Stomach (tissue), 9 donors: Measurements from ENCODE around the gene RTL10. TPM values are rescaled to one million over a fixed set of nuclear protein-coding genes. Genes with fewer than 3 reads are reported as not detected.

ENCODE experiments used
- DNase-seq, 2 donors: peaks; one replicate each; pipeline versions ENCODE4 v3.0.0 to v3.0.0-alpha.2; 2013 to 2019
- H3K27ac ChIP-seq, 5 donors: fragments of 200-600 bp in 4 of 5; sonication (generic) in 4 of 5; one replicate each; pipeline ENCODE4 v1.5.1; 2013 to 2019; ENCODE audit warnings: mild to moderate bottlenecking in 1 of 5, moderate library complexity in 1 of 5
- H3K27me3 ChIP-seq, 3 donors: fragments of 200-600 bp; sonication (generic); one replicate each; pipeline ENCODE4 v1.5.1; 2017 to 2019; ENCODE audit warnings: mixed run types in 1 of 3
- H3K36me3 ChIP-seq, 4 donors: fragments of 200-600 bp; sonication (generic); 1 replicate in 3 of 4; 2 replicates in 1 of 4; pipeline ENCODE4 v1.5.1; 2016 to 2019
- H3K4me1 ChIP-seq, 4 donors: fragments of 200-600 bp; sonication (generic); one replicate each; pipeline ENCODE4 v1.5.1; 2016 to 2019
- H3K4me3 ChIP-seq, 4 donors: fragments of 200-600 bp; sonication (generic) in 3 of 4; one replicate each; pipeline ENCODE4 v1.5.1; 2016 to 2019; ENCODE audit warnings: mild to moderate bottlenecking in 1 of 4
- H3K9me3 ChIP-seq, 4 donors: fragments of 200-600 bp; sonication (generic); one replicate each; pipeline ENCODE4 v1.5.1; 2016 to 2019
- CTCF ChIP-seq, 7 experiments: fragments of 450-650 bp in 4 of 7; fragments of 200-600 bp in 3 of 7; sonication (generic) in 3 of 7; IDR thresholded peaks; one replicate each; pipeline ENCODE4 v1.5.1; 2016 to 2019; ENCODE audit warnings: antibody characterized with exemption in 7 of 7, control low read depth in 2 of 7, mild to moderate bottlenecking in 1 of 7
- EP300 ChIP-seq: sonication (generic); formaldehyde crosslinking; IDR thresholded peaks from one replicate; pipeline ENCODE4 v1.6.1; 2017; ENCODE audit warnings: antibody characterized with exemption
- POLR2A ChIP-seq, 4 donors: fragments of 450-650 bp; IDR thresholded peaks; one replicate each; pipeline ENCODE4 v1.6.1; 2016; ENCODE audit warnings: antibody characterized with exemption in 4 of 4, control low read depth in 2 of 4, mild to moderate bottlenecking in 1 of 4, moderate library complexity in 1 of 4
- POLR2AphosphoS5 ChIP-seq, 3 donors: sonication (generic); formaldehyde crosslinking; IDR thresholded peaks; one replicate each; pipeline ENCODE4 v1.6.1; 2016; ENCODE audit warnings: antibody characterized with exemption in 3 of 3
- WGBS, 5 donors: extraction: QIAGEN DNeasy Blood & Tissue Kit in 3 of 5; methylation state at CpG; one replicate each; pipeline versions ENCODE4 v1.1.5 to v1.1.7; 2013 to 2018; 5-methylcytosine and 5-hydroxymethylcytosine counted together
- intact Hi-C: fragments of 100-400 bp; cut with DNase I; formaldehyde crosslinking; loops from one replicate; pipeline ENCODE4 v1.15.1; 2023; ENCODE audit warnings: low total_unique reads
- polyA plus RNA-seq, 3 donors: library from polyadenylated mRNA; stranded (reverse); fragments of 200-250 nt; gene quantifications; one replicate each; pipeline ENCODE4 v1.2.3, GENCODE V29; 2013
- total RNA-seq, 5 donors: library from RNA; depleted of rRNA; stranded (reverse); fragments of >200 nt; gene quantifications; one replicate each; pipeline versions ENCODE4 v1.1.0 to v1.2.3, GENCODE V29; 2014 to 2016
- donor health status: healthy with polysubstance abuse.
- donor health status: Bipolar disorder and iron deficiency.
- donor health status: healthy.

The RTL10 gene
- total and polyA plus RNA-seq, 8 donors, result 1.7 to 28.1 (median 8.4) TPM

DNA sequence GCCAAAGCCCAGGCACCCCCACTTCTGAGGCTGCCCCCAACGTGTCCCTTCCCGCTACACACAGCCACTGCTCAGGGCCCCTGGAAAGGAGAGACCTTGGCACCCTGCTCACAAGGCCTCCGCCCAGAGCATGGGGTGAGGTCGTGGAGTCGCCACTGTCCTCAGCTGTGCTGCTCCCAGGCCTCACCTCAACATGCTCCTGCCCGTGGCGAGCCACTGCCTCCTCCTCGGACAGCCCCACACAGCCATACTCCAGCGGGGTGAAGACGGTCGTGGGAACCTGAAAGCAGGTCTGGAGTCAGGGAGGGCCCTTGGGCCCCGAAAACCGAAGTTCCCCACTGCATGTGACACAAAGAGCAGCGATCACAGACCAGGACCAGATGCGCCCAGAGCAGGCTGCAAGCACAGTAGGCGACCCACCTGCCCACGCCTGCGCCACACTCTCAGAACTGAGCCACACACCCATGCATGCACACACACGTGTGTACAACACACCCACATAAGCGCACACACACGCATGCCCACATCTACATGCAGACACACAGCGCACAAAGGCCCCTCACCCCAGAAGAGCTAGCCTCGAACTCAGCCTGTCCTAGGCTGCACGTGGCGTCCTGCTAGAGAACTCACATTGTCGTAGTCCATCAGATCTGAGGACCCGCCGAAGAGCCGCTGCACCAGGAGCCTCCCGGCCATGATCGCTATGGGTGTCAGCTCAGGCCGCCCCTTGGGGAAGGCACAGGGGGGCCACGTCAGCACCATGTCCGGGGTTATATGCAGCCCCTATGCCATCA is 25.5 kb upstream of the RTL10 start:
- TF ChIP-seq EP300, result no peak
- no peak for TF ChIP-seq CTCF (IDR thresholded peaks at IDR 0.05)
- Histone ChIP-seq H3K4me1 (peaks cover 9 to 26% (median 17%) of the 10 kb centered on the region in 4 donors), H3K4me3 (no peak overlapping the region), H3K9me3 (no peaks in the 10 kb centered on the region), H3K27me3 (no peaks in the 10 kb centered on the region), H3K27ac (no peak overlapping the region), H3K36me3 (peaks cover 0 to 52% (median 46%) of the 10 kb centered on the region in 4 donors)
- intact Hi-C loops, result no loop called here
- WGBS, 5 donors, result 91 to 94% (median 93%) methylated on average over 16 to 34 of the region's 34 CpGs
- DNase-seq, result peak in 1 of 2 donors; percentile 5

DNA sequence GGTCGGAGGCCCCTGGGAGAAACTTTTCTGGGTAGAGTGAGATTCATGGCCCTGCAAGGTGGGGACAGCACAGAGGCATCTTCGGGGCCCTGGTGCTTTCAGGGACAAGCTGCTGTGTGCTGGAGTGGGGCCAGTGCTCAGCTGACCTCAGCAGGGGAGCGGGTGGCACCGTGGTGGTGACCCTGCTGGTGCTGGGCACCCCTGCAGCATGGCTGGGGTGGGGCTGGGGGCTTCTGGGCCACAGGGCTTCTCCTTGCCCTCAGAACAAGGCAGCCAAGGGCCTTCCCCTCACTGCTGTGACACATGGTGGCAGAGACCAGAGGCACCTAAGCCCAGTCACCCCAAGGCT is 24.9 kb upstream of the RTL10 start:
- intact Hi-C loops, result no loop called here
- no peaks in the 10 kb centered on the region for H3K9me3 ChIP-seq
- no peak overlapping the region for H3K4me3 ChIP-seq
- H3K36me3 ChIP-seq, result peaks cover 0 to 56% (median 49%) of the 10 kb centered on the region in 4 donors
- no peak overlapping the region for H3K27ac ChIP-seq
- WGBS, 5 donors, result 73 to 81% (median 77%) methylated on average over 2 to 4 of the region's 4 CpGs
- no peaks in the 10 kb centered on the region for H3K27me3 ChIP-seq
- DNase-seq, result peak in 1 of 2 donors; percentile 4
- no peak for TF ChIP-seq EP300
- no peak for TF ChIP-seq POLR2AphosphoS5 (IDR thresholded peaks at IDR 0.05)
- TF ChIP-seq POLR2A (IDR thresholded peaks at IDR 0.05), result no peak
- no peak for TF ChIP-seq CTCF (IDR thresholded peaks at IDR 0.05)
- H3K4me1 ChIP-seq, result peaks cover 12 to 32% (median 21%) of the 10 kb centered on the region in 4 donors

DNA sequence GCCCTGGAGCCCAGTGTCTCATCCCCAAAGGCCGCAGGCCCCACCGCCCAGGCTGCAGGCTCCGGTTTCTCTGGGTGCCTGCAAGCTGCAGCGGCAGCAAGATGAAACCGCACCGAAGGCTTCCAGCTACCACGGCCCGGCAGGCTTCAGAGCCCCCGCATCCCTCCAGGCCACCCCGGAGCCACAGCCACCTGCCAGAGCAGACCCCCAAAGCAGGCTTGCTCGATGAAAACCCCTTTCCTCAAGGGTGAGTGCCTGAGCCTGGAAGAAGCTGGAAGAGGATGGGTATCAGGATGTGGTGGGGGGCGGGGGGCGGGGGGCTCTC is 24.5 kb upstream of the RTL10 start:
- Histone ChIP-seq H3K27ac (no peak overlapping the region), H3K4me1 (peaks cover 12 to 36% (median 25%) of the 10 kb centered on the region in 4 donors), H3K36me3 (peaks cover 0 to 57% (median 50%) of the 10 kb centered on the region in 4 donors), H3K27me3 (no peaks in the 10 kb centered on the region), H3K4me3 (no peak overlapping the region), H3K9me3 (no peaks in the 10 kb centered on the region)
- intact Hi-C loops, result no loop called here
- no peak for TF ChIP-seq POLR2A (IDR thresholded peaks at IDR 0.05)
- DNase-seq, result no peak
- 87 to 96% (median 93%) methylated on average over 5 to 13 of the region's 13 CpGs for WGBS, 5 donors

- intact Hi-C loops, result no loop called here
- Histone ChIP-seq H3K4me1 (peaks cover 12 to 39% (median 30%) of the 10 kb centered on the region in 4 donors), H3K9me3 (no peaks in the 10 kb centered on the region), H3K27ac (no peak overlapping the region), H3K36me3 (peaks cover 0 to 57% (median 50%) of the 10 kb centered on the region in 4 donors), H3K27me3 (no peaks in the 10 kb centered on the region), H3K4me3 (no peak overlapping the region)
- peak in 1 of 2 donors; percentile 5 for DNase-seq
- 86 to 93% (median 90%) methylated on average over 12 to 16 of the region's 16 CpGs for WGBS, 5 donors
- TF ChIP-seq POLR2AphosphoS5 (IDR thresholded peaks at IDR 0.05) (no peak), EP300 (no peak), POLR2A (IDR thresholded peaks at IDR 0.05) (no peak), CTCF (IDR thresholded peaks at IDR 0.05) (no peak)
Measured at GRCh38 chr22:19878461-19879245, 24.0 kb upstream of the RTL10 start.
